C1 segment of cervical spinal cord (tissue), 14 donors: ENCODE data around the gene WASF3.
A peak's percentile ranks its signal among the peaks of the same experiment; 100 is the strongest.

Source experiments
- DNase-seq, 14 donors: peaks; one replicate each; lab custom pipeline; 2025; lab: John Stamatoyannopoulos, UW

Gene WASF3, protein sequence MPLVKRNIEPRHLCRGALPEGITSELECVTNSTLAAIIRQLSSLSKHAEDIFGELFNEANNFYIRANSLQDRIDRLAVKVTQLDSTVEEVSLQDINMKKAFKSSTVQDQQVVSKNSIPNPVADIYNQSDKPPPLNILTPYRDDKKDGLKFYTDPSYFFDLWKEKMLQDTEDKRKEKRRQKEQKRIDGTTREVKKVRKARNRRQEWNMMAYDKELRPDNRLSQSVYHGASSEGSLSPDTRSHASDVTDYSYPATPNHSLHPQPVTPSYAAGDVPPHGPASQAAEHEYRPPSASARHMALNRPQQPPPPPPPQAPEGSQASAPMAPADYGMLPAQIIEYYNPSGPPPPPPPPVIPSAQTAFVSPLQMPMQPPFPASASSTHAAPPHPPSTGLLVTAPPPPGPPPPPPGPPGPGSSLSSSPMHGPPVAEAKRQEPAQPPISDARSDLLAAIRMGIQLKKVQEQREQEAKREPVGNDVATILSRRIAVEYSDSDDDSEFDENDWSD

GRCh38 chr13:26557393-26558073, at the start of gene WASF3:
Gene WASF3, plus strand, starts transcription at chr13:26557683. Its CDS starts 84,588 bp downstream, at chr13:26642271.
- peak; percentile 62 to 97 (median 92) for DNase-seq

DNA sequence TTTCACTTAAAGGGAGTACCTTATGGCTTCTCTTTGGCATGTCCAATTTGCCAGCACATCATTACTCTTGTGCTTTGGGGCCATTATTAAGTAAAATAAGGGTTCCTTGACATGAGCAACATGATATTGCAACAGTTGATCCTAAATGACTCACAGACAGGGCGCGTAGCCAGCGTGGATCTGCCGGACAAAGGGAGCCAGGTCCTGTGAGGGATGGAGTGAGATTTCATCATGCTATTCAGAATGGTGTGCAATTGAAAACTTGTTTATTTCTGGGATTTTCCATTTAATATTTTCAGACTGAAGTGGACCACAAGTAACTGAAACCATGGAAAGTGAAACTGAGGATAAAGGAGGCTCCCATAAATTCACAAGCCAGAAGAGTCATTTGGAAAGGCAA, 48.6 kb upstream of the WASF3 start:
- peak in 1 of 14 donors; percentile 7 for DNase-seq

GRCh38 chr13:26509491-26509890, 48.0 kb upstream of the WASF3 start:
- DNase-seq = no peak

DNA sequence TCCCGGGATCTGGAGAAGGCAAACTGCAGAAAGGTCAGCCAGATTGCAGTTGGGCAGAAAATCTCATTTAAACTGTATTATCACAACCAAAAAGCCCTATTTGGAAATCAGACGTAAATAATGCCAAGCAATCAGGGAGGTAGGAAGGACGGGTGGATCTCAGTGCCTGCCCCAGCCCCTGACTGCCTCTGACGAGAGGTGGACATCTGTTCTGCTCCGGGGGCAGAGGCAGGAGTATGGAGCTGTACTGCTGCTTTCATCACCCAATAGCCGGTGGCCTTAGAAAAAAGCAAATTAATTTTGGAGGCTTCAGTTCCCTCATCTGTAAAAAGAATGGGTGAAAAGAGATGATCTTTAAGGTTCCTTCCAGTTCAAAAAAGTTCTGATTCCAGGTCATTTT, 43.6 kb upstream of the WASF3 start:
- DNase-seq = no peak

DNA sequence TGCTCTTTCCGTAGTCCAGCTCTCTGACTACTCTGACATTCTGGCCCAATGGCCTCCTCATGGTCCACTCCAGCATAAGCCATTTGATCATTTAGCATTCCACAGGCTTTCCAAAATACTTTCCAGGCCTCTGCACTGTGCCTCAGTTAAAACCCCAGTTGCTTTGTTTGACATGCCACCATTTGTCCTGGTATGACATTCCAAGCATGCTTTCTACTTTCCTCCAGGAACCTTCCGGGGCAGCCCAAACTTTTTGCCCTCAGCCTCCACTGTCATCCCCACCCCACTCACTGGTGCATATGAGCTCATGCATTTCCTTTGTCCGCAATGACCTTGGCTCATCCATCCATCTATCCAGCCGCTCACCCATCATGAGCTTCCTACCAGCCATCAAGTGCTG, 41.8 kb upstream of the WASF3 start:
- DNase-seq = no peak

DNA sequence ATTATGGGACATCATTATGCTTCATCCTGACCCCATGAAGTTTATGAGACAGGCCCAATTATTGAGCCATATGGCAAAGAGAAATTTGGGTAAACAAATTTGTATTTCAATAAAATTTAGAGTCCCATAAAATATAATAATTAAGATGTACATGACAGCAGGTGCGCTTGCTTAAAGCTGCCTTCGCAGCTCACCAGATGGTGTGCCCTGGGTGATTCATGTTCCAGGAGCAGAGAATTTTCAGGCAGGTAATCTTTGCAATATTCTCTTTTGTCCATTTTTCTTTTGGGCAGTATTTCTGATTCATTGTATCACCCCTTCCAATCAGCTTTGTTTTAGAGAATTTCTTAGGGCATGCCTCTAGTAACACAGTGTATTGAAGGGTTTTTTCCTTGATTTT, 39.5 kb upstream of the WASF3 start:
- DNase-seq = peak in 1 of 14 donors; percentile 74

- DNase-seq = peak in 1 of 14 donors; percentile 43
Measured at GRCh38 chr13:26518451-26518959, 39.0 kb upstream of the WASF3 start.

GRCh38 chr13:26522571-26522970, 34.9 kb upstream of the WASF3 start:
- no peak for DNase-seq

- DNase-seq = peak in 1 of 14 donors; percentile 69
Measured at GRCh38 chr13:26523007-26523406, 34.5 kb upstream of the WASF3 start.

- peak in 1 of 14 donors; percentile 62 for DNase-seq
Measured at GRCh38 chr13:26525528-26525927, 32.0 kb upstream of the WASF3 start.

GRCh38 chr13:26526702-26527216, 30.7 kb upstream of the WASF3 start:
- no peak for DNase-seq

GRCh38 chr13:26528527-26528926, 29.0 kb upstream of the WASF3 start:
- no peak for DNase-seq

GRCh38 chr13:26529441-26529840, 28.0 kb upstream of the WASF3 start:
- no peak for DNase-seq

DNA sequence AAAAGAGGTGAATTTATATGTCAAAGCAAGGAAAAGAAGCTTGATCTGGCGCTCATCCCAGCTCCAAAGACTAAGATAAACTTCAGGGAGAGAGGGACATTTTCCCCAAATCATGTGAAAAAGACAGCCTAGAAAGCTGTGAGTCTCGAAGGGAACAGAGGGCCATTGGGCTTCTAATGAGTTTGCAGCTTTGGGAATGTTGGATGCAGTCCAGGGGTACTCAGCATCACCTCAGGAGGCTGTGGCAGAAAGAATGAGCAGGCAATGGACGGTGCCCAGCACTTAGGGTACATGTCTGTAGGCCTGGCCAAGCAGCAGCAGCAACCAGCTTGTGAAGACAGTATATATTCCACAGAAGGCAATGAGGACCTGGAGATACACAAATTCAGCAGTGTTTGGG, 25.7 kb upstream of the WASF3 start:
- peak in 1 of 14 donors; percentile 52 for DNase-seq

DNA sequence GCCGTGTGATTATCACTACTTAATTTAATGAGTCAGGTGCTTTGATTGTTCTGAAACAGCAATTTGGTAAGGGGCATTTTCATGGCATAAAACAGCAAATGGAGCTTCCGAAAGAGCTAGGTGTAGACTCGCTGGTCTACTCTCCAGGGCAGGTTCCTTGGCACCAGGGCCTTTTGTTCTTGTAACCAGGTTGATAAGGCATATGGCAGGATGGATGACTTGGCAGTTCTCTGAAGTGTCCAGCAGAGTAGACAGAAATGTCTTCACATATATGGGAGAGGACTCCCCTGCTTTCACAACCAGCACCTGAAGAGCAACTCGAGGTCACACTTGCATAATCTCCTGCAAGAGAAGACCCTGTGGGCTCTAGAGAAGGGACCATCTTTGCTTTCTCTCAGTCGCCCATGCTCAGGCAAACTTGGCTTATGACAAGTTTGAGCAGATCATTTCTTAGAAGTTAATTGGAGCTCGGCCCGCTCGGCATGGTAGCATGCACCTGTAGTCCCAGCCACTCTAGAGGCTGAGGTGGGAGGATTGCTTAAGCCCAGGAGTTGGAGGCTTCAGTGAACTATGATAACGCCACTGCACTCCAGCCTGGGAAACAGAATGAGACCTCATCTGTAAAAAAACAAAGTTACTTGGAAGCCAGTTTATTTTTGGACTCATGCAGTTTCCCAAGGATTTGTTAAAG, 23.3 kb upstream of the WASF3 start:
- DNase-seq = peak in 1 of 14 donors; percentile 84

DNA sequence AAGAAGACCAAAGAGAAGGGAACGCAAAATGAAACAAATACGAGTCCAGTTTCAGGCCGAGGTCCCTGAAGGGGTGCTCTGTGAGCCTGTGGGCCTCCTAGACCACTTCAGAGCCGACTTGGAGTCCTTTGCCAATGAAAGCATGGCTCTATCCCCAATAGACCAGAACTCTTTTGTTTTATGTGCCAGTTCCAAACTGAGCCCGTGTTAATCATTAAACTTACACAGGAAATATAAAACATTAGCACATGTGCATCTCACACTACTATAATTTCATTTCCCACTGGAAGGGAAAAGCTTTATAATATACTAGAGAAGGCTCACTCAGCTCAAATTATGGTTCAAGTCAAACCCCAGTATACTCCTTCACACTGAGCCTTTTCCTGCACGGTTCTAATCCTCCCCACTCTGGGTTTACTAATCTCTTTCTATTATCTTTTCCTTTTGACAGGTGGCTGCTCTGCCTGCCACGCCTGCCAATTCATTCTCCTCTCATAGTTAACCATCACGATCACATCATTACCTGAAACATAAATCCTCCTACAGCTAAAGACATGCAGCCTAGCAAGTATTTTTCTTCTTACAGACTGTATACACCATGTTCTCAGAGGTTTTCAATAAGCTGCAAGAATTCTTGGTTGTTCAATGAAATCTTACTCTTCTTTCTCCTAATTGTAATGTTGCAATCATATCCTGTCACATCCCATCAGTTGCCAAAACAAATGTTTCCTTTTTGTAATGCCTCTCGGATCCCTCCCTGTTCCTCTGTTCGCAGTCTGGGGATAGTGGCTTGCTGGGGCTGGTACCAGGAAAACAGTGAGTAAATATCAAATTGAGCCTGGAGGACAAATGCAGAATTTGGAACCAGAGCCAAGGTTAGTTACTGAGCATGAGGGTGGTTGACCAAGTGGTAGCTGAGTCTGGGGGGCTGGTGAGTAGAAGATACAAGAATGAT, 18.8 kb upstream of the WASF3 start:
- peak in 1 of 14 donors; percentile 81 for DNase-seq

GRCh38 chr13:26539738-26540292, 17.7 kb upstream of the WASF3 start:
- DNase-seq = no peak

DNA sequence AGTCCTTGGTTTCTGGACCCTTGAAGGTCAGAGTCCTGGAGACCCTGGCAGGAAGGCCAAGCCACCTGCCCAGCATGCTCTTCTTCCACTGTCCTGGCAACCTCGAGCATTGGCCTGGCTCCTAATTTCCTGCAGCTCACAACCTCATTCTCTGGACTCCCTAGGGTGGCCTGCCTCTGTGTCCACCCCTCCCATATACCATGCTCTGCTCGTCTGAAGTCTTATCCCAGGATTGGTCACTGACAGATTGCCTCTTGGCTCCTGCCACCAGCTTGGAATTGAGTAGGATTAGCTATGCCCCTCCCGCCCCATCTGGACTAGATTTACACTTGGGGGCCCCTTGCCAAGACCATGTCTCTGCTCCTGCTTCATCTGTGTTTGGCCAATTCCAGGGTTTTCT, 17.1 kb upstream of the WASF3 start:
- DNase-seq = peak in 1 of 14 donors; percentile 94

GRCh38 chr13:26541041-26541440, 16.4 kb upstream of the WASF3 start:
- peak in 1 of 14 donors; percentile 72 for DNase-seq
